Liver (tissue), 9 donors: ENCODE measurements around the gene CLCN2. TPM values are rescaled to one million over a fixed set of nuclear protein-coding genes. Genes with fewer than 3 reads are reported as not detected.

Source experiments
- DNase-seq: peaks from one replicate; pipeline ENCODE4 v3.0.0-alpha.2; 2017; ENCODE audit warnings: low spot score
- H3K27ac ChIP-seq, 2 donors: one replicate each; pipeline ENCODE4 v1.7.0; 2013; ENCODE audit warnings: inconsistent platforms in 2 of 2, low read length in 2 of 2, control low read depth in 1 of 2, low read depth in 1 of 2, mild to moderate bottlenecking in 1 of 2
- H3K27me3 ChIP-seq, 4 donors: one replicate each; pipeline versions ENCODE4 v1.6.1 to v1.7.0; 2013; ENCODE audit warnings: low read length in 3 of 4, inconsistent platforms in 1 of 4, mild to moderate bottlenecking in 1 of 4, moderate library complexity in 1 of 4; ENCODE audit not compliant: control insufficient read depth in 4 of 4, insufficient read depth in 4 of 4
- H3K36me3 ChIP-seq, 4 donors: one replicate each; pipeline versions ENCODE4 v1.6.1 to v1.7.0; 2013; ENCODE audit warnings: low read length in 3 of 4, mild to moderate bottlenecking in 3 of 4, low read depth in 1 of 4, moderate library complexity in 1 of 4; ENCODE audit not compliant: control insufficient read depth in 4 of 4, insufficient read depth in 3 of 4
- H3K4me1 ChIP-seq, 4 donors: one replicate each; pipeline versions ENCODE4 v1.6.1 to v1.7.0; 2013; ENCODE audit warnings: low read length in 3 of 4, mild to moderate bottlenecking in 3 of 4, moderate library complexity in 1 of 4; ENCODE audit not compliant: control insufficient read depth in 4 of 4, insufficient read depth in 4 of 4
- H3K4me3 ChIP-seq, 3 donors: one replicate each; pipeline versions ENCODE4 v1.6.1 to v1.7.0; 2013; ENCODE audit warnings: low read length in 3 of 3, control low read depth in 1 of 3, low read depth in 1 of 3, mild to moderate bottlenecking in 1 of 3
- H3K9ac ChIP-seq, 2 donors: one replicate each; pipeline ENCODE4 v1.7.0; 2013; ENCODE audit warnings: low read length in 2 of 2, mild to moderate bottlenecking in 2 of 2, moderate library complexity in 2 of 2, control low read depth in 1 of 2, low read depth in 1 of 2
- H3K9me3 ChIP-seq, 4 donors: one replicate each; pipeline versions ENCODE4 v1.6.1 to v1.7.0; 2013; ENCODE audit warnings: low read length in 3 of 4; ENCODE audit not compliant: control insufficient read depth in 4 of 4
- ATF3 ChIP-seq: IDR thresholded peaks from 2 replicates; pipeline ENCODE4 v1.6.1; 2016; ENCODE audit warnings: antibody characterized with exemption
- CTCF ChIP-seq: fragments of 150-350 bp; IDR thresholded peaks from 2 replicates; pipeline ENCODE4 v1.5.1; 2017; ENCODE audit warnings: improper control_type of control experiment, low read depth, low read length; ENCODE audit not compliant: missing input control
- EGR1 ChIP-seq, 2 donors: IDR thresholded peaks; 2 replicates each; pipeline ENCODE4 v1.6.1; 2016 to 2018; ENCODE audit warnings: antibody characterized with exemption in 2 of 2, low read depth in 2 of 2
- FOXA1 ChIP-seq: IDR thresholded peaks from 2 replicates; pipeline ENCODE4 v1.6.1; 2016; ENCODE audit warnings: antibody characterized with exemption
- GABPA ChIP-seq, 2 donors: IDR thresholded peaks in 1 of 2; conservative IDR thresholded peaks in 1 of 2; 2 replicates each; pipeline ENCODE4 v1.6.1; 2016; ENCODE audit warnings: antibody characterized with exemption in 2 of 2, mild to moderate bottlenecking in 1 of 2, moderate library complexity in 1 of 2
- HNF4A ChIP-seq, 2 donors: conservative IDR thresholded peaks; 2 replicates each; pipeline ENCODE4 v1.6.1; 2016; ENCODE audit warnings: antibody characterized with exemption in 2 of 2, mild to moderate bottlenecking in 2 of 2
- HNF4G ChIP-seq: IDR thresholded peaks from 2 replicates; pipeline ENCODE4 v1.6.1; 2016; ENCODE audit warnings: antibody characterized with exemption
- JUND ChIP-seq, 2 donors: IDR thresholded peaks; 2 replicates each; pipeline ENCODE4 v1.6.1; 2016; ENCODE audit warnings: antibody characterized with exemption in 2 of 2
- MAX ChIP-seq: IDR thresholded peaks from 2 replicates; pipeline ENCODE4 v1.6.1; 2016; ENCODE audit warnings: antibody characterized with exemption
- NR2F2 ChIP-seq: IDR thresholded peaks from 2 replicates; pipeline ENCODE4 v1.6.1; 2016; ENCODE audit warnings: antibody characterized with exemption
- RAD21 ChIP-seq, 2 donors: IDR thresholded peaks; 2 replicates each; pipeline ENCODE4 v1.6.1; 2016; ENCODE audit warnings: antibody characterized with exemption in 2 of 2, mild to moderate bottlenecking in 2 of 2
- REST ChIP-seq: IDR thresholded peaks from 2 replicates; pipeline ENCODE4 v1.6.1; 2016; ENCODE audit warnings: antibody characterized with exemption, mild to moderate bottlenecking
- SP1 ChIP-seq: IDR thresholded peaks from 2 replicates; pipeline ENCODE4 v1.6.1; 2018; ENCODE audit warnings: antibody characterized with exemption, mild to moderate bottlenecking
- TAF1 ChIP-seq: conservative IDR thresholded peaks from 2 replicates; pipeline ENCODE4 v1.6.1; 2016; ENCODE audit warnings: antibody characterized with exemption, mild to moderate bottlenecking
- YY1 ChIP-seq: IDR thresholded peaks from 2 replicates; pipeline ENCODE4 v1.6.1; 2016; ENCODE audit warnings: antibody characterized with exemption, mild to moderate bottlenecking
- ZBTB33 ChIP-seq: IDR thresholded peaks from 2 replicates; pipeline ENCODE4 v1.6.1; 2016; ENCODE audit warnings: antibody characterized with exemption
- WGBS: extraction: QIAGEN DNeasy Blood & Tissue Kit; methylation state at CpG from one replicate; pipeline ENCODE4 v1.1.7; 2013; 5-methylcytosine and 5-hydroxymethylcytosine counted together
- polyA plus RNA-seq, 2 donors: library from polyadenylated mRNA; stranded (reverse) in 1 of 2; unstranded in 1 of 2; fragments of 200-250 nt in 1 of 2; fragments of >200 nt in 1 of 2; fragmentation: Nextera tagmentation in 1 of 2; extraction: Ambion mirVana in 1 of 2; gene quantifications; one replicate each; pipeline versions ENCODE4 v1.2.1 to v1.2.3, GENCODE V29; 2013 to 2015
- total RNA-seq, 2 donors: library from RNA; depleted of rRNA; stranded (reverse); fragments of >200 nt; gene quantifications; one replicate each; pipeline ENCODE4 v1.2.3, GENCODE V29; 2014
- donor health status: healthy.
- donor health status: healthy.
- donor health status: healthy.
- donor health status: healthy.
- donor health status: healthy.

The CLCN2 gene
- total and polyA plus RNA-seq, 4 donors = 1.1 to 3.9 (median 2.6) TPM

- TF ChIP-seq GABPA (IDR thresholded peaks at IDR 0.05 in 1 of 2, conservative IDR thresholded peaks at IDR 0.05 in 1 of 2) (no peak), CTCF (no peak), JUND (IDR thresholded peaks at IDR 0.05) (no peak), YY1 (no peak), ZBTB33 (no peak), ATF3 (no peak), TAF1 (no peak), HNF4G (no peak), REST (no peak), EGR1 (IDR thresholded peaks at IDR 0.05; ENCODE audit: low read depth in 2 of 2) (no peak), SP1 (no peak)
- Histone ChIP-seq H3K27ac (no peak overlapping the region), H3K9ac (no peak overlapping the region), H3K4me1 (no peaks in the 10 kb centered on the region), H3K4me3 (no peak overlapping the region), H3K36me3 (peaks cover 2 to 18% (median 5%) of the 10 kb centered on the region in 4 donors), H3K9me3 (no peaks in the 10 kb centered on the region), H3K27me3 (no peaks in the 10 kb centered on the region)
- no peak for DNase-seq
- 90% methylated on average over 5 of the region's 5 CpGs for WGBS
Measured at GRCh38 chr3:184343200-184343876, 18.1 kb downstream of the CLCN2 start.

GRCh38 chr3:184341925-184342324, 19.5 kb downstream of the CLCN2 start:
- Histone ChIP-seq H3K27me3 (no peaks in the 10 kb centered on the region), H3K36me3 (peaks cover 0 to 18% (median 5%) of the 10 kb centered on the region in 4 donors), H3K4me1 (peaks cover 0 to 6% (median 2%) of the 10 kb centered on the region in 4 donors), H3K27ac (no peak overlapping the region), H3K9ac (no peak overlapping the region), H3K9me3 (no peaks in the 10 kb centered on the region), H3K4me3 (no peak overlapping the region)
- no peak for TF ChIP-seq HNF4G
- no peak for TF ChIP-seq ATF3
- no peak for TF ChIP-seq REST
- no peak for TF ChIP-seq RAD21 (IDR thresholded peaks at IDR 0.05)
- no peak for TF ChIP-seq HNF4A (conservative IDR thresholded peaks at IDR 0.05)
- TF ChIP-seq SP1 = no peak
- TF ChIP-seq MAX = no peak
- TF ChIP-seq ZBTB33 = no peak
- TF ChIP-seq NR2F2 = no peak
- TF ChIP-seq FOXA1 = no peak
- no peak for DNase-seq
- 95% methylated on average over 7 of the region's 7 CpGs for WGBS
